ENCODE data around the gene ZNRF1. TPM values are rescaled to one million over a fixed set of nuclear protein-coding genes. Genes with fewer than 3 reads are reported as not detected.

Gene ZNRF1
- polyA plus RNA-seq, 2 of the 4 experiments (the other 2 are of a cell fraction): 18.6 to 22.6 TPM

- TF ChIP-seq, protein P1, sequence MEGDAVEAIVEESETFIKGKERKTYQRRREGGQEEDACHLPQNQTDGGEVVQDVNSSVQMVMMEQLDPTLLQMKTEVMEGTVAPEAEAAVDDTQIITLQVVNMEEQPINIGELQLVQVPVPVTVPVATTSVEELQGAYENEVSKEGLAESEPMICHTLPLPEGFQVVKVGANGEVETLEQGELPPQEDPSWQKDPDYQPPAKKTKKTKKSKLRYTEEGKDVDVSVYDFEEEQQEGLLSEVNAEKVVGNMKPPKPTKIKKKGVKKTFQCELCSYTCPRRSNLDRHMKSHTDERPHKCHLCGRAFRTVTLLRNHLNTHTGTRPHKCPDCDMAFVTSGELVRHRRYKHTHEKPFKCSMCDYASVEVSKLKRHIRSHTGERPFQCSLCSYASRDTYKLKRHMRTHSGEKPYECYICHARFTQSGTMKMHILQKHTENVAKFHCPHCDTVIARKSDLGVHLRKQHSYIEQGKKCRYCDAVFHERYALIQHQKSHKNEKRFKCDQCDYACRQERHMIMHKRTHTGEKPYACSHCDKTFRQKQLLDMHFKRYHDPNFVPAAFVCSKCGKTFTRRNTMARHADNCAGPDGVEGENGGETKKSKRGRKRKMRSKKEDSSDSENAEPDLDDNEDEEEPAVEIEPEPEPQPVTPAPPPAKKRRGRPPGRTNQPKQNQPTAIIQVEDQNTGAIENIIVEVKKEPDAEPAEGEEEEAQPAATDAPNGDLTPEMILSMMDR (IDR thresholded peaks at IDR 0.05): no peak
- no peak for TF ChIP-seq NPAS2 (CRISPR knock-in tag; IDR thresholded peaks at IDR 0.05; ENCODE audit: borderline replicate concordance)
- TF ChIP-seq CHD2 (IDR thresholded peaks at IDR 0.05; ENCODE audit: low read length, partially characterized antibody): no peak
- no peak for TF ChIP-seq RCOR1 (IDR thresholded peaks at IDR 0.05; ENCODE audit: low read depth, low read length)
- no peak for TF ChIP-seq FOSB (CRISPR knock-in tag; IDR thresholded peaks at IDR 0.05)
- TF ChIP-seq CEBPB (IDR thresholded peaks at IDR 0.05): no peak
Measured at GRCh38 chr16:74982256-74982655, 16.6 kb upstream of the ZNRF1 start (continued).

GRCh38 chr16:74984194-74984528 lies 14.7 kb upstream of the ZNRF1 start:
- no peak for ATAC-seq
- DNase-seq (ENCODE audit: low read depth in 1 of 2, low spot score in 1 of 2): peak in 1 of 2 experiments; percentile 15
- Histone ChIP-seq H3K4me3 (peak overlapping the region; percentile 100), H3K9me3 (no peaks in the 10 kb centered on the region), H3K4me1 (0 out of 3 replicates have a peak, but pooled peaks cover 2% of the 10 kb centered on the region), H3K27ac (peak overlapping the region; percentile 92 to 94), H3K4me2 (peak overlapping the region; percentile 99)
- ChIA-PET CTCF (interaction anchor here (0.7 to 1.1 kb wide), 2 partner anchors 94 to 481 kb away, joined by 3 to 4 read pairs; no protein-coding TSS in a partner anchor), POLR2A (interaction anchor here (1.6 to 2.5 kb wide), 3 partner anchors 15 to 322 kb away, joined by 4 to 14 read pairs (median 13); partner anchors contain the start of gene ZNRF1)
- 27% methylated on average over 12 of the region's 13 CpGs for WGBS (ENCODE audit: missing lambda C conversion rate)
- FAIRE-seq: no peak
- no peak for TF ChIP-seq E2F6 (IDR thresholded peaks at IDR 0.05; ENCODE audit: borderline replicate concordance, low read depth)
- TF ChIP-seq ATOH8 (CRISPR knock-in tag; IDR thresholded peaks at IDR 0.05; ENCODE audit: low read depth): no peak
- no peak for TF ChIP-seq NR3C1 (IDR thresholded peaks at IDR 0.05)
- TF ChIP-seq TFCP2L1 (CRISPR knock-in tag; IDR thresholded peaks at IDR 0.05): no peak
- no peak for TF ChIP-seq ZSCAN20 (CRISPR knock-in tag; IDR thresholded peaks at IDR 0.05)
- TF ChIP-seq BHLHE40 (IDR thresholded peaks at IDR 0.05; ENCODE audit: low read depth, low read length): no peak
- no peak for TF ChIP-seq PHF8 (IDR thresholded peaks at IDR 0.05; ENCODE audit: borderline replicate concordance, low read depth)
- TF ChIP-seq REST (IDR thresholded peaks at IDR 0.05): no peak
- no peak for TF ChIP-seq JUN (IDR thresholded peaks at IDR 0.05)
- no peak for TF ChIP-seq EP300 (IDR thresholded peaks at IDR 0.05)
- TF ChIP-seq RCOR1 (IDR thresholded peaks at IDR 0.05; ENCODE audit: low read depth, low read length): no peak
- no peak for TF ChIP-seq POLR2AphosphoS2 (conservative IDR thresholded peaks at IDR 0.05; ENCODE audit: low read length)
- no peak for TF ChIP-seq HOXB13 (CRISPR knock-in tag; IDR thresholded peaks at IDR 0.05; ENCODE audit: low read depth)
- TF ChIP-seq FOXS1 (CRISPR knock-in tag; IDR thresholded peaks at IDR 0.05): no peak

All from A549 (cell line).